Mesenchymal stem cell (in vitro differentiated cells and primary cell): ENCODE measurements around the gene IRX4.

Experiments used
- DNase-seq: peaks from one replicate; pipeline ENCODE4 v3.0.0-alpha.2; 2013
- H2AFZ ChIP-seq: one replicate; pipeline ENCODE4 v1.6.1; 2013; ENCODE audit warnings: low read depth, mild to moderate bottlenecking, control low read depth, inconsistent platforms, low read length, moderate library complexity
- H2AK5ac ChIP-seq: 2 replicates; pipeline ENCODE4 v1.6.1; 2013; ENCODE audit warnings: low read length, moderate library complexity, mild to moderate bottlenecking, inconsistent platforms; ENCODE audit not compliant: severe bottlenecking
- H2BK120ac ChIP-seq: one replicate; pipeline ENCODE4 v1.6.1; 2013; ENCODE audit warnings: low read depth, mild to moderate bottlenecking, inconsistent platforms, low read length, moderate library complexity
- H2BK12ac ChIP-seq, 2 experiments: one replicate each; pipeline ENCODE4 v1.6.1; 2013; ENCODE audit warnings: inconsistent platforms in 2 of 2, low read length in 2 of 2, mild to moderate bottlenecking in 2 of 2, moderate library complexity in 2 of 2, control low read depth in 1 of 2
- H2BK15ac ChIP-seq: one replicate; pipeline ENCODE4 v1.6.1; 2013; ENCODE audit warnings: mild to moderate bottlenecking, low read depth, inconsistent platforms; ENCODE audit not compliant: poor library complexity, severe bottlenecking
- H2BK5ac ChIP-seq: 2 replicates; pipeline ENCODE4 v1.6.1; 2013; ENCODE audit warnings: low read depth, mild to moderate bottlenecking, low read length, control low read depth, inconsistent platforms; ENCODE audit not compliant: poor library complexity, severe bottlenecking
- H3K14ac ChIP-seq, 2 experiments: one replicate each; pipeline ENCODE4 v1.6.1; 2013; ENCODE audit warnings: inconsistent platforms in 2 of 2, low read length in 2 of 2, control low read depth in 1 of 2, mild to moderate bottlenecking in 1 of 2, moderate library complexity in 1 of 2
- H3K18ac ChIP-seq, 2 experiments: one replicate each; pipeline ENCODE4 v1.6.1; 2013; ENCODE audit warnings: inconsistent platforms in 2 of 2, low read length in 2 of 2, control low read depth in 1 of 2, low read depth in 1 of 2, mild to moderate bottlenecking in 1 of 2
- H3K23ac ChIP-seq, 2 experiments: one replicate each; pipeline ENCODE4 v1.6.1; 2013; ENCODE audit warnings: inconsistent platforms in 2 of 2, low read length in 2 of 2, mild to moderate bottlenecking in 2 of 2, moderate library complexity in 2 of 2, control low read depth in 1 of 2
- H3K27ac ChIP-seq: 2 replicates; pipeline ENCODE4 v1.5.1; 2013; ENCODE audit warnings: mild to moderate bottlenecking, moderate library complexity, low read length, control low read depth, inconsistent platforms; ENCODE audit not compliant: poor library complexity, severe bottlenecking
- H3K27me3 ChIP-seq, 2 experiments: 2 replicates each; pipeline versions ENCODE4 v1.6.1 to v1.7.0; 2013; ENCODE audit warnings: low read length in 2 of 2, mild to moderate bottlenecking in 2 of 2, moderate library complexity in 2 of 2, control low read depth in 1 of 2, inconsistent platforms in 1 of 2; ENCODE audit not compliant: control insufficient read depth in 1 of 2, insufficient read depth in 1 of 2
- H3K36me3 ChIP-seq, 2 experiments: 2 replicates each; pipeline versions ENCODE4 v1.6.1 to v1.7.0; 2013; ENCODE audit warnings: low read length in 2 of 2, control low read depth in 1 of 2, inconsistent platforms in 1 of 2, low read depth in 1 of 2, mild to moderate bottlenecking in 1 of 2; ENCODE audit not compliant: insufficient read depth in 2 of 2, control insufficient read depth in 1 of 2
- H3K4ac ChIP-seq, 2 experiments: one replicate each; pipeline ENCODE4 v1.6.1; 2013; ENCODE audit warnings: inconsistent platforms in 2 of 2, low read length in 2 of 2, mild to moderate bottlenecking in 2 of 2, moderate library complexity in 2 of 2, control low read depth in 1 of 2, low read depth in 1 of 2
- H3K4me1 ChIP-seq: 2 replicates; pipeline ENCODE4 v1.6.1; 2013; ENCODE audit warnings: low read depth, low read length, control low read depth; ENCODE audit not compliant: control insufficient read depth, insufficient read depth
- H3K4me2 ChIP-seq: 2 replicates; pipeline ENCODE4 v1.6.1; 2013; ENCODE audit warnings: low read length, mild to moderate bottlenecking, inconsistent platforms; ENCODE audit not compliant: poor library complexity, severe bottlenecking
- H3K4me3 ChIP-seq, 2 experiments: 2 replicates each; pipeline versions ENCODE4 v1.5.1 to v1.7.0; 2013; ENCODE audit warnings: low read length in 2 of 2, mild to moderate bottlenecking in 2 of 2, control low read depth in 1 of 2, low read depth in 1 of 2; ENCODE audit not compliant: insufficient read depth in 1 of 2
- H3K79me1 ChIP-seq: replicated peaks from 2 replicates; pipeline ENCODE4 v1.6.1; 2013; ENCODE audit warnings: mild to moderate bottlenecking, control low read depth, low read length, inconsistent platforms; ENCODE audit not compliant: poor library complexity, severe bottlenecking
- H3K9ac ChIP-seq: 2 replicates; pipeline ENCODE4 v1.7.0; 2013; ENCODE audit warnings: mild to moderate bottlenecking, low read length, moderate library complexity
- H3K9me3 ChIP-seq: 2 replicates; pipeline ENCODE4 v1.7.0; 2013; ENCODE audit warnings: mild to moderate bottlenecking, low read length; ENCODE audit not compliant: control insufficient read depth
- H4K8ac ChIP-seq: one replicate; pipeline ENCODE4 v1.6.1; 2013; ENCODE audit warnings: inconsistent platforms, mild to moderate bottlenecking, low read length, moderate library complexity
- H4K91ac ChIP-seq: one replicate; pipeline ENCODE4 v1.6.1; 2013; ENCODE audit warnings: mild to moderate bottlenecking, low read length, inconsistent platforms
- WGBS: methylation state at CpG from one replicate; pipeline ENCODE4 v1.1.7; 2013; ENCODE audit warnings: mixed read lengths; 5-methylcytosine and 5-hydroxymethylcytosine counted together

The IRX4 gene

GRCh38 chr5:1901983-1902382, 19.3 kb upstream of the IRX4 start:
- H3K4me3 ChIP-seq = no peak overlapping the region
- no peaks in the 10 kb centered on the region for H3K4me1 ChIP-seq
- no peak overlapping the region for H2AFZ ChIP-seq
- H3K23ac ChIP-seq = no peak overlapping the region
- no peak overlapping the region for H3K4ac ChIP-seq
- H3K14ac ChIP-seq = no peak overlapping the region
- H4K91ac ChIP-seq = no peak overlapping the region
- WGBS = 63% methylated on average over 3 of the region's 5 CpGs
- H2BK12ac ChIP-seq = no peak overlapping the region
- H4K8ac ChIP-seq = no peak overlapping the region
- no peak overlapping the region for H3K27ac ChIP-seq
- no peak overlapping the region for H2BK15ac ChIP-seq
- no peak overlapping the region for H3K4me2 ChIP-seq
- H3K79me1 ChIP-seq = no peaks in the 10 kb centered on the region
- H2BK5ac ChIP-seq = no peak overlapping the region
- no peak for DNase-seq
- no peak overlapping the region for H2BK120ac ChIP-seq
- H3K27me3 ChIP-seq = peaks cover 19 to 23% of the 10 kb centered on the region in 2 experiments
- no peaks in the 10 kb centered on the region for H3K36me3 ChIP-seq
- H3K9ac ChIP-seq = no peak overlapping the region
- no peak overlapping the region for H3K18ac ChIP-seq
- no peak overlapping the region for H2AK5ac ChIP-seq
- peaks cover 39% of the 10 kb centered on the region for H3K9me3 ChIP-seq

DNA sequence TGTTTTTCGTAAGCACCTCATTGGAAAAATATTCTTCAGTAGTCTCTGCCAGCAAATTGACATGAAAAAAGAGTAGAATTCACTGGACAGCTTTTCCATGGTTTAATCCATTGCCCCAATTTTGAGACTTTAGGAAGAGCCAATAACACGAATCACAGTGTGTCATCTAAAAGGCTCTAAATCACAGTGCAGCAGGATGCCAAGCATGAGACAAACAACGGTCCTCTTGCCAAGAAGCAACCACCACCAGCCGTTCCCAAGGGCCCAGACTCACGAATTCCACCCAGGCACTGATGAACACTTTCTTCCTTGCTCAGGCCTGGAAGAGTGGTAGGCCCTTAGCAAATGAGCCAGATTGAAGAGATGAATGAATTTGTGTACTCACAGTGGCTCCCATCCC, 18.3 kb upstream of the IRX4 start:
- no peak for DNase-seq
- peak overlapping the region; percentile 6 for H3K9ac ChIP-seq
- no peaks in the 10 kb centered on the region for H3K4me1 ChIP-seq
- peaks cover 38% of the 10 kb centered on the region for H3K9me3 ChIP-seq
- H3K18ac ChIP-seq = no peak overlapping the region
- H2AFZ ChIP-seq = no peak overlapping the region
- no peak overlapping the region for H2BK12ac ChIP-seq
- peaks cover 26 to 29% of the 10 kb centered on the region in 2 experiments for H3K27me3 ChIP-seq
- H3K79me1 ChIP-seq = no peaks in the 10 kb centered on the region
- no peak overlapping the region for H3K4me2 ChIP-seq
- no peak overlapping the region for H2BK120ac ChIP-seq
- no peak overlapping the region for H3K4me3 ChIP-seq
- no peaks in the 10 kb centered on the region for H3K36me3 ChIP-seq
- no peak overlapping the region for H3K4ac ChIP-seq
- 55% methylated on average over 4 of the region's 5 CpGs for WGBS
- no peak overlapping the region for H2BK15ac ChIP-seq
- no peak overlapping the region for H4K91ac ChIP-seq
- no peak overlapping the region for H2AK5ac ChIP-seq
- no peak overlapping the region for H3K27ac ChIP-seq
- H4K8ac ChIP-seq = no peak overlapping the region
- no peak overlapping the region for H3K23ac ChIP-seq
- H3K14ac ChIP-seq = no peak overlapping the region
- no peak overlapping the region for H2BK5ac ChIP-seq

GRCh38 chr5:1899201-1899600, 16.5 kb upstream of the IRX4 start:
- 65% methylated on average over 5 of the region's 5 CpGs for WGBS
- Histone ChIP-seq H4K91ac (no peak overlapping the region), H3K4me2 (no peak overlapping the region), H3K36me3 (no peaks in the 10 kb centered on the region), H3K4me3 (no peak overlapping the region), H3K27me3 (peaks cover 34 to 45% of the 10 kb centered on the region in 2 experiments), H4K8ac (no peak overlapping the region), H3K4ac (no peak overlapping the region), H2BK120ac (no peak overlapping the region), H2BK12ac (no peak overlapping the region), H2BK5ac (no peak overlapping the region), H3K18ac (no peak overlapping the region), H3K23ac (no peak overlapping the region), H3K27ac (no peak overlapping the region), H3K9me3 (peaks cover 21% of the 10 kb centered on the region), H2BK15ac (no peak overlapping the region), H2AFZ (no peak overlapping the region), H2AK5ac (no peak overlapping the region), H3K14ac (no peak overlapping the region), H3K9ac (no peak overlapping the region), H3K4me1 (no peaks in the 10 kb centered on the region), H3K79me1 (no peaks in the 10 kb centered on the region)
- no peak for DNase-seq

DNA sequence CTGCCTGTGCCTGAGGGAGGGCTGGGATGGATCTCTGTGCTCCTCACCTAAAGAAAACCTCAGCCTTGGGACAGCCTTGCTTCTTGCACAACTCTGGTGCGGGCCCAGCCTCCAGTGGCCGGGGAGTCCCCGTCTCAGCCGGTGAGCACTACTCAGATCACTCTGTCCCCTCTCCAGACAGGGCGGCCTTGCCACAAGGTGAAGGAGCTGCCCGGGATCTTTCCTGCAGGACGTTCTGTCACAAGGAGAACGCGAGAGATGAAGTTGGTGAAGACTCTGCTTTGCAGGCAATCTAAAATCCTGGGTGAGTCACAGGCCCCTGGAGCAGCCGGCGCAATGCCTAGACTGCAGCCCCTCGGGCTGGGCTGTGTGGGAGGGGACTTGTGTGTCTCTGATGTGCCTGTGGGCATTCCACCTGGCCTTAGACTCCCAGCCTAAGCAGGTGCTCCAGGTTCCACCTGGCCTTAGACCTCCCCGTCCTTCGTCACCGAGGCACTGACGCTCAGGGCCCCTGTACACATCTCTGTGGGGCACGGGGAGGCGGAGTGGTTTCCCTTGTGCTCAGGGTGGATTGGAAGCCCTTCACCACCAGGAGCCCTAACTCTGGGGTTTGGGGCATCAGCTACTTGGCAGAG, 15.2 kb upstream of the IRX4 start:
- Histone ChIP-seq H3K14ac (no peak overlapping the region), H3K18ac (no peak overlapping the region), H4K91ac (no peak overlapping the region), H3K4ac (no peak overlapping the region), H3K4me1 (no peaks in the 10 kb centered on the region), H3K36me3 (no peaks in the 10 kb centered on the region), H3K23ac (no peak overlapping the region), H3K9ac (no peak overlapping the region), H3K27me3 (peaks cover 46 to 58% of the 10 kb centered on the region in 2 experiments), H3K27ac (no peak overlapping the region), H2AFZ (no peak overlapping the region), H2BK12ac (no peak overlapping the region), H2AK5ac (no peak overlapping the region), H4K8ac (no peak overlapping the region), H3K4me3 (no peak overlapping the region), H2BK120ac (no peak overlapping the region), H2BK15ac (no peak overlapping the region), H2BK5ac (no peak overlapping the region), H3K79me1 (no peaks in the 10 kb centered on the region), H3K4me2 (no peak overlapping the region), H3K9me3 (peaks cover 13% of the 10 kb centered on the region)
- DNase-seq = no peak
- WGBS = 88% methylated on average over 18 of the region's 18 CpGs
